Prostate gland (tissue), 2 donors: ENCODE results near the gene DTL.

Source experiments
- POLR2A ChIP-seq: fragments of 450-650 bp; IDR thresholded peaks from one replicate; pipeline ENCODE4 v1.6.1; 2016; ENCODE audit warnings: antibody characterized with exemption, mild to moderate bottlenecking
- POLR2AphosphoS5 ChIP-seq: sonication (generic); formaldehyde crosslinking; IDR thresholded peaks from one replicate; pipeline ENCODE4 v1.6.1; 2017; ENCODE audit warnings: antibody characterized with exemption
- TF ChIP-seq, protein P1 (sequence below), 4 experiments: fragments of 200-600 bp in 2 of 4; fragments of 450-650 bp in 2 of 4; sonication (generic) in 2 of 4; IDR thresholded peaks; 1 replicate in 3 of 4; 2 replicates in 1 of 4; pipeline ENCODE4 v1.5.1; 2016 to 2019; ENCODE audit warnings: antibody characterized with exemption in 4 of 4, mild to moderate bottlenecking in 2 of 4, moderate library complexity in 2 of 4

DNA sequence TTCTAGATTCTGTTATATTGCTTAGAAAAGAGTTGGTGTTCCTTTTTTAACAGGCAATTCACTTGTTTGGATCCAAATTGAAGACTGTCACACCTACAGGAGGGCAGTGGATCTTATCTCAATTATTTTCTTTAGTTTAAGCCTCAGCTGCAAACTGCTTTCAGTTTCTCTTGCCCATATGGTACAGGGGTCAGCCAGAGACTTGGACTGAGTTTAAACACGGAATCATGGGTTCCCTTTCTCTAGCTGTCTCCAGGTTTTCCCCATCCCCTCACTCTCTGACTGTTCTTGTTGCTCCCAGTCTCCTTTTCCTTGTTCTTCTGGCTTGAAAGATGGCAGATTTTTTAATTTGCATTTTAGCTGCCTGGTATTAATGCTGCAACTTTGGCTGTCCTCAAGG lies 18.4 kb downstream of the DTL start:
- TF ChIP-seq, protein P1, sequence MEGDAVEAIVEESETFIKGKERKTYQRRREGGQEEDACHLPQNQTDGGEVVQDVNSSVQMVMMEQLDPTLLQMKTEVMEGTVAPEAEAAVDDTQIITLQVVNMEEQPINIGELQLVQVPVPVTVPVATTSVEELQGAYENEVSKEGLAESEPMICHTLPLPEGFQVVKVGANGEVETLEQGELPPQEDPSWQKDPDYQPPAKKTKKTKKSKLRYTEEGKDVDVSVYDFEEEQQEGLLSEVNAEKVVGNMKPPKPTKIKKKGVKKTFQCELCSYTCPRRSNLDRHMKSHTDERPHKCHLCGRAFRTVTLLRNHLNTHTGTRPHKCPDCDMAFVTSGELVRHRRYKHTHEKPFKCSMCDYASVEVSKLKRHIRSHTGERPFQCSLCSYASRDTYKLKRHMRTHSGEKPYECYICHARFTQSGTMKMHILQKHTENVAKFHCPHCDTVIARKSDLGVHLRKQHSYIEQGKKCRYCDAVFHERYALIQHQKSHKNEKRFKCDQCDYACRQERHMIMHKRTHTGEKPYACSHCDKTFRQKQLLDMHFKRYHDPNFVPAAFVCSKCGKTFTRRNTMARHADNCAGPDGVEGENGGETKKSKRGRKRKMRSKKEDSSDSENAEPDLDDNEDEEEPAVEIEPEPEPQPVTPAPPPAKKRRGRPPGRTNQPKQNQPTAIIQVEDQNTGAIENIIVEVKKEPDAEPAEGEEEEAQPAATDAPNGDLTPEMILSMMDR (IDR thresholded peaks at IDR 0.05) = no peak
- no peak for TF ChIP-seq POLR2A
- TF ChIP-seq POLR2AphosphoS5 = no peak
